ENCODE data around the gene MOCS2.
"Not testable (repeated sequence)": the region's sequence is repeated elsewhere in the genome, so short reads cannot be mapped to it uniquely, and the experiment has no call there.

The MOCS2 gene, protein sequence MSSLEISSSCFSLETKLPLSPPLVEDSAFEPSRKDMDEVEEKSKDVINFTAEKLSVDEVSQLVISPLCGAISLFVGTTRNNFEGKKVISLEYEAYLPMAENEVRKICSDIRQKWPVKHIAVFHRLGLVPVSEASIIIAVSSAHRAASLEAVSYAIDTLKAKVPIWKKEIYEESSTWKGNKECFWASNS

DNA sequence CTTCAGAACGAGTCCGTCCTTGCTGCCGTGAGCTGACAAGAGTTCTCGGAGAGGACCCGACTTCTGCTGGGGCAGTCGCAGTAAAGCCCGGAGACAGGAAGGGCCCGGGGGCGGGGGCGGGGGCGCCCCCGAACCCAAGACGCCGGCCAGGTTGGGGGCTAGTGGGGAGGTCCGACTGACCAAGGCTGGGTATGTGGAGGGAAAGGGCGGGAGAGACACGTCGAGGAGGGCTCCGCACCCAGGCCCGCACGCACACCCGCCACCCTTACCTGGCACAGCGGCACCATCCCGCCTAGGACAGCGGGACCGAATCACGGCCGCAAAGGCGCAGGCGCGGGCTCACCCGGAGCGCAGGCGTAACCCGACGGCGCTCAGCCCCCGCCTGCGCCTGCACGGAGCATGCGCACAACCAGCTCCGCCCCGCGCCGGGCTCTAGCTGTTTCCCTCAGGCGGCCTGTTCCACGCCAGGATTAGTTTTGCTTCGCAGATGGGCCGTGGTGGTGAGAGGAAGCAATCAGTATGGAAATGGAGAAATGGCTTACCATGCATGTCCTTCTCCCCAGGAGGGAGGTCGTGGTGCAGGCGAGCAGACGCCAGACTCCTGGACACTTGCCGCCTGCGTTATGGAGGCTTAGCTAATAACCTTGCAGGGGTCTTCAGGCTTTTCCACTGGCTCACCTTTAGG lies at the start of gene MOCS2:
MOCS2 (minus strand) TSS at position 315 of the 685 bp plus-strand sequence. CDS start 2,583 bp downstream, outside the sequence.
- peak; percentile 84 for DNase-seq

DNA sequence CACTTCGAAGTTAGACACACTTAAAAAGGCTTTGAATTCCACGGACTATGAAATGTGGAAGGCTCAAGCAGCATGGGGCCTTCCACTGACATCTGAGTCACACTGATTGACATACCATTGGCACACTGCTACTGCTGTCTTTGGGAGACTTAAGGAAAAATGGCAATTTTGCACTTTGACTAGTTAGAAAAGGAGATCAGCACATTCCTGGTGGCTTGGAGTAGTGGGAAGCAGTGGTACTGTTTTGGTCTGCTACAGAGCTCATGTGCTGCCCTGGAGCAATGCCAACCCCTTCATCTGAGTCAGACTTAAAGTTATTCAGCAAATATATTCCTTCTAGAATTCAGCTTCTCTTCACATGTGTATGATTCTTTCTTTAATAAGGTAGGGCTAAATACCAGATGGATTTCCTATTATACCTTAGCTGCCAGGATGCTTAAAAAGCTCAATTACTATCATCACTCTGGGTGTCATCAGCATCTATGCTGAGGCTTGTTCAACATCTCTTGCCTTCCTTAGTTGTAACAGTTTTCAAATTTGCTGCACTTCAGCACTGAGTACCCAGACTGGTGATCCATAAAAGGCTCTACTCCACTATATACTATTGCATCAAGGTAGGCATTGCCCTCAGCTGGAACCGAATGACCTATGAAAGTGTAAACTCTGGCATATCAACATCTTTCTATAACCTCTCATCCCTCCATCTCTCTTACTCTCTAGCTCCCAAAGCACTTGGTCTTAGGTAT lies 42.3 kb upstream of the MOCS2 start:
- no peak for DNase-seq

DNA sequence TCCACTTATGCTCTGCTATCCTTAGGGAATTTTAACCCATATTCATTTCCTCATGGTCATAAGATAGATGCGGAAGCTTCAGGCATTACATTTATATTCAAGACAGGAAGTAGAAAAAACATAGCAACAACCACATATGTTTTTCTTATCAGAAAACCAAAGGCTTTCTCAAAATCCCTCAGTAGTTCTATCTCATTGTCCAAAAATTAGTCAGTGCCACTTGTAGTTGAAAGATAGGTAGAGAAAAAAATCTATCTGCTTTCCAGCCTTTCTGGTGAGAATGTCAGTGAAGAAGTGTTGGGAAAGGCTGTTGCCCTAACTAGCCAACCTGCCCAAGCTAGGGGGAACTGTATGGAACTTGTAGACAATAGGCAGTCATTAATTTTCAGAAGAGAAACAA lies 23.5 kb upstream of the MOCS2 start:
- DNase-seq, result no peak

DNA sequence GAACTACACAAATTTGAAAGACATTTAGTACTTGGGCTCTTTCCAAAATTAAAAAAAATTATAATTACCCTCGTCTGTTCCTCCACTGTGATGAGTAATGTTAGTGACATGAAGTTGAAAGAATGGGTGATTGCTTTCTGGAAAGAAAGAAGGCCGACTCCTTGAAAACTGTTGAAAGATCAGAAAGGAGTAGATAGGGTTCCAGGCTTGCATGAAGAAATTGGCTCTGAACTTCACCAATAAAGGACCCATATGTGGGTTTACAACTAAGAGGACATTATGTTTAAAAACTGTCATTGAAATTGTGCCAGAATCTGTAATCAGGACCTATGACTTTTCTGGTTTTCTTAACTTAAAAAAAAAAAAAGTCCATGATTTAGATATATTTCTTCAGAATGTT lies 20.7 kb upstream of the MOCS2 start:
- DNase-seq, result no peak

DNA sequence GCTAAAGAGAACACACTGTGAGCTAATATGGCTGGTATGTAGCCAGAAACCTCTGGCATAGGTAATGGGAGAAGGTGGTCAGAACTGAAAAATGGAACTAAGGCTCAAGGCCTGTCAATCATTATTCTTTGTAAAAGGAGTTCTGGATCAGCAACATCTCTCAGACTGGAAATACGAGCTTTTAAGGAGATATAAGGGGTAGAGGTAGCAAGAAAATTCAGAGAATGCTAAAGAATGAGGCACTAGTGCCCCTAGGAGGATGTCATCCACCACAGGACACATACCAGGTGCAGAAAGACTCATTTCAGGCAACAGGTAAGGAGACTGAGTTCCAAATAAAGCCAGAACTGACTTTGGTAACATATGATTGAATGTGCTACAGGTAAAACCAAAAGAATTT lies 18.9 kb upstream of the MOCS2 start:
- DNase-seq, result no peak

DNA sequence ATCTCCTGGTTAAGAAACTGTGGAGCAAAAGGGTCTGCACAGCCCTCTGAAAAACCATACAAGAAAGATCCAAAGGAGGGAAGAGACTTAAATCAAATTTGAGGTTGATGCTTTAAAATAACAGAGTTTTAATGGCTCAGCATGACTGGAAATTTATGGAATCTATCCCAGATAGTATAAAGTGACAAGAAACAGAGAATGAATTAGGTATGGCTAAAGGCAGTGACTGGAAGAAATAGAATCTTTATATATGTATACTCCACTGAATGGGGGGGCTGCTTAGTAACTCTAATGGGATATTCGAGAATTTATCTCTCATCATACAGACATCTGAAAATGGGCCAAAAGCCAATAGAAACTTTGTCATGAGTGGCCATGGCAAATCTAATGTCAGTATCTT lies 17.6 kb upstream of the MOCS2 start:
- no peak for DNase-seq

DNA sequence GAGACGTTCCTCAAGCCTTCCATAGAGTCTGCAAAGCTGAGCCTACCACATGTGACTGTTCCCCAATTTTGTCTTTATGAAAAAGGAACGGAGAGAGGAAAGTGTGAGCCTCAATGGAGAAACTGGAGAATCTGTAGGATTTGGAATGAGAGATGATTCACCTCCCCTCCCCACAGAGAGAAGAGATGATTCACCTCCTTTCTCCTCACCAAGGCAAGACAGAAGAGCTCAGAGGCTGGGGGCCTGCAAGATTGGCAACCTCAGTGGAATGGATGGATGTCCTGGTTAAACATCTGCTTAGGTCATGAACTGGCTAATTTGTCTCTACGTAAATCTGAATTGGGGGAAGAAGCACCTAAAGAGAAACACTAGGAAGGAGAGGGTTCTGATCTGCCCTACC lies 17.0 kb upstream of the MOCS2 start:
- no peak for DNase-seq

DNA sequence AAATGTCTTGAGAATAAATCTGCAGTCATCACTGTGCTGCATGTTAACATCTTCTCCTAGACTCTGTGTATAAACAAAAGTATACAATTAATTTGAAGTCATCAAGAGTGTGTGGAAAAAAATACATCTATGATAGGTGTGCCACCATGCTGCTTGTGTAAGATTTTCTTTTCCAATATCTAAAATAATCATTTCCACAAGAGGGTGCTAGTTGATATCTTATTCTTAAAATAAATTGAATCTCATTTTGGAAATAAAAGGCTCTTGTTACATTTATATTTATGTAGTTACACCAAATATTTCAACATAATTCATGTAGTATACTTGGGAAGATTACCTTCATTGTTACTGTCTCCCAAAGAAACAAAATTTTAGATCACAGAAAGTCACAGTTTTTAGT lies 14.1 kb upstream of the MOCS2 start:
- peak; percentile 5 for DNase-seq

DNA sequence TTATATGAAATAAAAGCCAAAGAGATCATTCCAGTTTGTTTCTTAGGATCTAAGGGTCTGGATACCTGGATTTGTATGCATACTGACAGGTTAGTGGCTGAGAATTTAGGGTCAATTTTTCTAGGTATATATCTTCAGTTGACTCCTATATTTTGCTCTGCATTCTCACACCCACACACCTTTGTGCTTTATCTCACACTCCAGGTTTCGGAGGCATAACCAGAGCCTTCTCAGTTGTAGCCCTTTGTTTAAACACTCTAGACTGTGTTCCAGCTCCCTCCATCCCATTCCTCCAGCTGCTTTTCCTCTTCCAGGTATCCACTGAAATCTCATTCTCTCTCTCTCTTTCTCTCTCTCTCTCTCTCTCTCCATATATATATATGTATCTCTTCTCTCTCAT lies 10.6 kb upstream of the MOCS2 start:
- DNase-seq, result no peak

DNA sequence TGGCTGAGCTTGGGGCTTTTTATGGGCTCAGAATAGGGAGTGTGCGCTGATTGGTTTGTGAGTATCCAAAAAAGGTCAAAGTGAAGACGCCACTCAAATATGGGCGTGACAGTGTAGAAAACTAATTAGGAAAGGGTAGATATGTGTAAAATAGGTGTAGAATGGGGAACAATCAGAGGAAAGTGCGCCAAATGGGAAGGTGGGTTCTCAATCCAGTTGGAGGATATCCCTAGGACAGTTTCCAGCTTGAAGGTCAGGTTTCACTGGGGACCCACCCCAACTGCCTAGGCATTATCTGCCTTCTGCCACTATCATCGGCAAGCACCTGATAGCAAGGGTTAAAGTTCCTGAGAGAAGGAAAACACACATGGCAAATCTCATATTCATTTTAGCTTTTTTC lies 9.3 kb upstream of the MOCS2 start:
- no peak for DNase-seq

DNA sequence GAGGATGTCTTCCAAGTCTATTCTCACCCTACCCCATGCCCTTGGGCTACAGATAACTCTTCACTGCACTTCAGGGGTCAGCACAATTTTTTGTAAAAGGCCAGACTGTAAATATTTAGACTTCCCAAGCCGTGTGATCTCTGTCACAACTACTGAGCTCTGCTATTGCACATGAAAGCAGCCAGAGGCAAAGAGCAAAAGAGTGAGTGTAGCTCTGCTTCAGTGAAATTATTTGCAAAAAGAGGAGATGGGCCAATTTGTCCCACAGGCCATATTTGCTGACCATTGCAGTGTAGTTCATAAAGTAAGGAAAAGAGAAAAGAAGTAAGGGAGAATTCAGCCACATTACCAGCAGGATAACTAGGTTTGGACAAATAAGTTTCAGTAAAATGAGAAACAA lies 7.0 kb upstream of the MOCS2 start:
- DNase-seq, result no peak

DNA sequence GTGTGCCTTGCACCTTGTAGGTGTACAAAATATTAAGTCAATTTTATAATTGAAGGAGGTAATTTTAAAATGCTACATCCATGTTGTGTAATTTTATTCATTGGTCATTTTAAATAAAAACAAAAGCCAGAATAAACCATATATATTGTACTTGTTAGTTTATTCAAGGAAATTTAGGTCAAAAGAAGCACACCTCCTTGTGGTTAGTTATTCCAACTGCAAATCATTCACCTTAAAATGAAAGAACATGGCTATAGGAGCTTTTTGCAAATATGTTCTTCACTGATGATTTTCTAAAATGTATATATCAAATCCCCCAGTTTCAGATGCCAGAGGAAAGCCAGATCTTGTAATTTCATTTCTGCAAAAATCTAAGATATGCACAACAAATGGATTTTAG lies 5.4 kb upstream of the MOCS2 start:
- DNase-seq, result no peak

DNA sequence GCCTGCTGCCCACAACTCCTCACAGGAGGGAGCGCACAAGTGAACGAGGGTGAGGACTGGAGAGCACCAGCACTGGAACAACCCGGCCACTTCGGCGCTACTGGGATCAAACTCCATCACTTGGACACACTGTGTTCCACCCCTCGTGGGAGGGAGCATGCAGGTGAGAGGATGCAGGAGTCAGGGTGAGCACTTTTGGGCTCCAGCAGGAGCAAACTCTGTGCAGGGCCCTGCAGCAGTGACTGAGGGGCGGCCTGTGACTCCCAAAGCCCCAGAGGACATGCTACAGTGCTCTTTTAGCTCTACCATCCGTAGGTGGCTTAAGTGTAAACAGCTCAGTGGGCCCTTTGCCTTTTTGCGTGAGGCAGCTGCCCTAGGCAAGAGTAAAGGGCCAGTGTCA lies 4.4 kb upstream of the MOCS2 start:
- DNase-seq, result no peak

DNA sequence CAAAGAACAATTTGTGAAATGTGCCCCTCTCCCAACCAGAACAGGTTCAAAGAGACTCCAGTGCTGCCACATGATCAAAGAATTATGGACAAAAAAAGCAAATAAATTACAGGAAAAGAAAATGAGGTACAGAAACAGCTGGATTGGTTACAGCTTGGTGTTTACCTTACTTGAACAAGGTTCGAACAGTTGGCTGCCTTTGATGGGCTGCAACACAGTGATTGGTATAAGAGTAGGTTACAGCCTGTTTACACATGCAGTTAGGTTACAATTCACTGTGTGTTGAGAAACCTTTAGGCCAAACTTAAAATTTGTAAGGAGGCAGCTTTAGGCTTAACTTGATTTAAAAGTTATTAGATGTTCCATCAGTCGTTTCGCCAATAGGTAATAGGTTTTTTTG lies 3.4 kb upstream of the MOCS2 start:
- DNase-seq, result no peak

DNA sequence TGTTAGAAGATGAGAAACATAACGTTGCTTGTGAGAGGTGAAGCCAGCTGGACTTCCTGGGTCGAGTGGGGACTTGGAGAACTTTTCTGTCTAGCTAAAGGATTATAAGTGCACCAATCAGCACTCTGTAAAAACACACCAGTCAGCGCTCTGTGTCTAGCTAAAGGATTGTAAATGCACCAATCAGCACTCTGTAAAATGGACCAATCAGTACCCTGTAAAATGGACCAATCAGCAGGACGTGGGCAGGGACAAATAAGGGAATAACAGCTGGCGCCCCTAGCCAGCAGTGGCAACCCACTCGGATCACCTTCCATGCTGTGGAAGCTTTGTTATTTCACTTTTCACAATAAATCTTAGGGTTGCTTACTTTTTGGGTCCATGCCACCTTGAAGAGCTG lies 2.8 kb upstream of the MOCS2 start:
- not testable (repeated sequence) for DNase-seq

DNA sequence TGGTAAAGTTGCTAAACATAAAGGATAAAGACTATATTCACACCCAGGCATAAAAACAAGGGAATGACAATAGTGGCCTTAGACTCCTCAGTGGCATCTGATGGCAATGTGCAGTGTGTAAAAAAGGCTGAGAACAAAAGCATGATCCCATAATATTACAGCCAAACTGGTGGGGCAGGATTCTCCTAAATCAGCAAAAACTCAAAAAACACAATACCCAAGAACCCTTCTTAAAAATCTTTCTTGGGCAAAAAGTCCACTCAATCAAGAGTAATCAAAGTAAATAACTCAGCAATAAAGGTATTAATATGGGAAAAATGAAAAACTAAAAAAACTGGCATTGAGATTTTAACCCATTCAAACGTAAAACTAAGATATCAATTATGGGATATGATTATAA lies 1.6 kb upstream of the MOCS2 start:
- no peak for DNase-seq

DNA sequence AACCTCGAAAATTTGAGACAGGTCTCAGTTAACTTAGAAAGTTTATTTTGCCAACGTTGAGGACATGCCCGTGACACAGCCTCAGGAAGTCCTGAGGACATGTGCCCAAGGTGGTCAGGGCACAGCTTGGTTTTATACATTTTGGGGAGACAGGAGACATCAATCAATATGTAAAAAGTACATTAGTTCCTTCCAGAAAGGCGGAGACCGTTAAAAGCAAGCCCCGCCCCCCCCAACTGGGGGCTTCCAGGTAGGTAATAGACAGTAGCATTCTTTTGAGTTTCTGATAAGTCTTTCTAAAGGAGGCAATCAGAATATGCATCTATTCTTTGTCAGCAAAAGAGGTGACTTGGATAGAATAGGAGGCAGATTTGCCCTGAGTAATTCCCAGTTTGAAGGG lies 599 bp upstream of the MOCS2 start:
- DNase-seq, result no peak

DNA sequence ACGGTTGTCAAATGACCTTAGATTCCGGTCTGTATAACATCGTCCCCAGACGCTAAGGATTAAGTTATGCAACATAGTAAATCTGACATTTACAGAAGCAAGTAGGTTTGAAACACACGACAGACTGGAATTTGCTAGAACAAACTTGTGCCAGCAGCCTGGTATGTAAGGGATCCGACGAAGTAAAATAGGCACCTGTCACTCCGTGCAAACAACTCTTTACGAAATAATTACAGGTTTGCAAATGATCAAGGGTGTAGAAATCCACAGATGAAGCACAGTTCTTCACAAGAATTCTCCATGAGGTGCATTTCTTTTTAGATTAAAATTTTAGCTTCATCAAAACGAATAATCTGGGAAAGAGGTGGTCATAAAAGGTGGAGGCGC lies 508 bp downstream of the MOCS2 start:
- no peak for DNase-seq

DNA sequence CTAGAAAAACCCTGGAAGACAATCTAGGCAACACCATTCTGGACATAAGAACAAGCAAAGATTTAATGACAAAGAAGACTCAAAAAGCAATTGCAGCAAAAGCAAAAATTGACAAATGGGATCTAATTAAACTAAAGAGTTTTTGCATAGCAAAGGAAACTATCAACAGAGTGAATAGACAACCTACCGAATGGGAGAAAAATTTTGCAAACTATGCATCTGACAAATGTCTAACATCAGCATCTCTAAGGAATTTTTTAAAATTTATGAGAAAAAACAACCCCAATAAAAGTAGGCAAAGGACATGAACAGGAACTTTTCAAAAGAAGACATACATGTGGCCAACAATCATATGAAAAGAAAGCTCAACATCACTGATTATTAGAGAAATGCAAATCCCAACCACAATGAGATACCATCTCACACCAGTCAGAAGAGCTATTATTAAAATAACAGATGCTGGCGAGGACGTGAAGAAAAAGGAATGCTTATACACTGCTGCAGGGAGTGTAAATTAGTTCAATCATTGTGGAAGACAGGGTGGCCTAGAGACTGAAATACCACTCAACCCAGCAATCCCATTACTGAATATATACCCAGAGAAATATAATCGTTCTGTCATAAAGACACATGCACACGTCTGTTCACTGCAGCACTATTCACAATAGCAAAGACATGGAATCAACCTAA lies 3.8 kb downstream of the MOCS2 start:
- DNase-seq, result no peak

DNA sequence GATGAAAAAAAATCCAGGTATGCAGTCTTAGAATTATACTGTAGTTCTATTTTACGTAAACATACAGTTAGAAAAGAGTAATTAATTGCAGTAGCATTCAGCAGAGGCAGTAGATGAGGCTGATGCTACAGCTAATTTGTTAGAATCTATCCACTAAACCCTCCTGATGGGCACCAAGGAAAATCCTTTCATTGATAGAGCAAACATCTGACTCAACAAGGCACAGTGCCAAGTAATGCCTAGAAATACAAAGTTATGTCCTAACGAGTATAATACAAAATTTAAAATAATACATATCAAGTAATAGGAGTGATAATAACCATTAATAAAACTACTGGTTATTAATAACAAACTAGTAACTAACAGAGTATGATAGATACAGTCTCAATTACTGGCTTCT lies 9.0 kb downstream of the MOCS2 start:
- DNase-seq, result no peak

DNA sequence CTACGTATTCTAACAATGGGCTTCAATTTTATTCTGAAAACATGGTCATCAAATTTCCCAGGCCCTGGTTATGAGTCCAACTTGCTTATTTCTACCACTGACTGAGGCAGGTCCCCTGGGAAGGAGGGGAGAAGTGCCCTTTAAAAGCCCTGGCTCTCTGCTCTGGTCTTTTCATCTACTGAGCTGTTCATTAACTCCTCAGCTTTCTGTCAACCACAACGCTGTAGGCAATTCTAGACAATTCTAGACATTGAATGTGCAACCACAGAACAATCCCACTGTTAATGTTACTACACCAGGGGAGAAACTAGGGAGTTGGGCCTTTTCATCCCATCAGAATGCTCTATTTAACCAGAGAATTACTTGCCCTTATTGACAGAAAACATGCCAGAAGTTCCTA lies 10.0 kb downstream of the MOCS2 start:
- DNase-seq, result no peak

DNA sequence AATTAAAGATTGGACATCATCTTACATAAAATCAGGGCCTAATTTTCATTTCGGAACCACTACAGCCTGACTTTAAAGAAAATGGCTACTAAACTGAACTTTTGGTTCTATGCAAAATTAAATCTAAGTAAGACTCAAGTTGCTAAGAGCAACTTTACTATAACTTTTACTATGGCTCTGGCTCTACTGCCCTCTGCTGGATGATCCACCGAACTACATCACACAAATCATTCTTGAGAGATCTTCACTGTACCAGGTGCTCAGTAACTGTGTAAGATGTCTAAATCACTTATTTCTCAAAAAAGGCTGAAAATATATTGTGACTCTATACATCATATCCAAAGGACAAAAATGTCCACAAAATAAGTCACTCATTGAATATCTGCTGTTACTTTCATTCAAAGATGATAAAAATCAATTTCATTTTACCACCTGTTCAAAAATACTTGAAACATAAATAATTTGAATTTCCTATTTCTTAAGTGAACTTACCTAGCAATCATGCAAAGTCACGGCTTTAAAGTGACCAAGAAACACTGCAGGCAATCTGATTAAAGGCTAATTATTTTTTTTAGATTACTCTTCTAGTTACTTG lies 13.5 kb downstream of the MOCS2 start:
- DNase-seq, result peak; percentile 18

DNA sequence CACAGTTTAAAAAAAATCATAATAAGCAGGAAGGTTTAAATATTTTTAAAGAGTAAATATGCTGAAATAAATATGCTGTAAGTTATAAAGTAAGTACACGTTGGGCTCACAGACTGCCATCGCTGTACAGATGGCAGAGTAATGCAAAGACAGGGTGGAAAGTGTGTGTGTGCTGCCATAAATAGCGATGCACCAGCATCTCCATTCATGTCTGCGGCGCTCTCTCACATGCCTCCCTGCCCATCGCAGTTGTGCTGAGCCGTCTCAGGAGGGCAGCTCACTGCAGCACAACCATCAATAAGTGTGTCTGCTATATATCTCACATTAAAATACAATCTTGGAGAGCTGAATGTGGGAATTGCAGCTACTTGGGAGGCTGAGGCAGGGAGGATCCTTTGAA lies 14.3 kb downstream of the MOCS2 start:
- DNase-seq, result no peak

DNA sequence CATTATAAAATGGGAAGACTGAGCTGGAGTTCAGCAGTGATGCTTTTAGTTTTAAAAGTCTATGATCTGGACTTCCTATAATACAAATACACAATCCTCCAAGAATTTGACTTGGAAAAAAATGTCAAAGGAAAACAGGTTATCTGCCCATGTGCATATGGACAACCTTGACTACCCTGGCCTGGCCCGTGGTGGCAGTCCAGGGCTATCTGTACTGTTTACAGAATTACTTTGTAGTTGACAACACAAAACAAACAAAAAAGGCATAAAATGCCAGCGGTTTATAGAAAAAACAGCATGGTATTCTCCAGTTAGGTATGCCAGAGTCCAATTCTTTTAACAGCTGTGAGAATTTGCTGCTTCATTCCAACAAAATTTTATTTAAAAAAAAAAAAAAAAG lies 17.3 kb downstream of the MOCS2 start:
- no peak for DNase-seq

Measured in NCI-H2227 treated with DMSO at 0.1 percent for 48 hours (cell line).